NCI-H526 (cell line): ENCODE results near the gene POU6F2.
"Not testable (repeated sequence)": the region's sequence is repeated elsewhere in the genome, so short reads cannot be mapped to it uniquely, and the experiment has no call there.

Source experiments
- DNase-seq, 2 experiments: peaks; one replicate each; lab custom pipeline; 2025; lab: John Stamatoyannopoulos, UW

Gene POU6F2

GRCh38 chr7:39187130-39187529 lies 209.4 kb downstream of the POU6F2 start:
- DNase-seq: no peak

GRCh38 chr7:39192476-39192875 lies 214.8 kb downstream of the POU6F2 start:
- no peak for DNase-seq

GRCh38 chr7:39194388-39194787 lies 216.7 kb downstream of the POU6F2 start:
- DNase-seq: not testable (repeated sequence)

- no peak for DNase-seq
These were observed 218.3 kb downstream of the POU6F2 start for GRCh38 chr7:39195967-39196366.

DNA sequence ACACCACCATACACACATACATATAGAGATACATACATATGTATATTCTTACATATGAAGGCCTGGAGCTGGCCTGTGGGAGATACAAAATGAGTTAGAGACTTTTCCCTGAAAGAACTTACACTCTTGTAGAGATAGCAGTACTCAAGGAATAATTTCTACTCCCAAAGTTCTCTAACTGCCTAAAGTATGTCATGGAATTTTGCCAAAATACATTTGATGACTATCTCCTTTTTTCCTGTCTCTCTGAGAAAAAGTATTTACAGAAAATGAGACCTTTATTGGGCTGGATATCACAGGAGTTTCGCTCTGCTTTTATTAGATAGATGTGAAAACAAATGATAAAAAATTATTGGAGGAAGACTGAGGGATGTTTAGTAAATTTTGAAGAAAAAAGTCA lies 220.1 kb downstream of the POU6F2 start:
- no peak for DNase-seq

- no peak for DNase-seq
These were observed 220.8 kb downstream of the POU6F2 start for GRCh38 chr7:39198556-39198955.

- no peak for DNase-seq
These were observed 221.3 kb downstream of the POU6F2 start for GRCh38 chr7:39199006-39199405.

DNA sequence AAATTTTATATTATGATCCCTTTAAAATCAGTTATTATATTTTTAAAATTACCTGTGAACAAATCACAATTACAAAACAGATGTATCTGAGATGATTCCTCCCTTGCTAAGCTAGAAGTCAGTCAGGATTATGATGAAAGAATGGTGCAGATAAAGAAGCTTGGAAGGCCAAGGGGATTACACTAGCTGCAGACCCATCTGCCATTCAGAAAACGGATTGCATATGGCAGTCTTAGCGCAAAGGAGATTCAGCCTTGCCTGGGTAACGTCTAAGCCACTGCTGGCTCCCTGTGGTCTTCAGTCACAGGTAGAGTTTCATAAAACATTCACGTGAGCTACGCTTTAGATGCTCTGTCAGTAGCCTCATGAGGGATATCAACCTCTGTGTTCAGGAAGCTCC lies 222.2 kb downstream of the POU6F2 start:
- no peak for DNase-seq

- DNase-seq: no peak
These were observed 224.3 kb downstream of the POU6F2 start for GRCh38 chr7:39202041-39202440.

DNA sequence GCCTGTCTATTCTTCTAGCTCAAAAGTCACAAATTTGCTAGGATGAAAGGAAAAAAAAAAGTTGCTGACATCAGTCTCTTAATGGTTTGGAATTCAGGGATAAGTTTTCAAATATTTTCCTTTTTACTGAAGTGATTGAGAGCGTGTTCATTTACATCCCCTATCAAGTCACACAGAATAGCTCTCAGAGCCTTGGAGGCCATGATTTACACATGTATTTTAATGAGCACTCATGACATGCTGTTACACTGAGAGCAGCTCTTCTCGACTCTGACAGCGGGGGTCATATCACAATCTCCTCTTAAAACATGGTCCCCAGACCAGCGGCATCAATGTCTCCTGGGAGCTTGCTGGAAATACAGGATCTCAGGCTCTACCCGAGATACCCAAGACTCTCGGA lies 232.7 kb downstream of the POU6F2 start:
- DNase-seq: no peak

- no peak for DNase-seq
These were observed 233.9 kb downstream of the POU6F2 start for GRCh38 chr7:39211581-39211980.

DNA sequence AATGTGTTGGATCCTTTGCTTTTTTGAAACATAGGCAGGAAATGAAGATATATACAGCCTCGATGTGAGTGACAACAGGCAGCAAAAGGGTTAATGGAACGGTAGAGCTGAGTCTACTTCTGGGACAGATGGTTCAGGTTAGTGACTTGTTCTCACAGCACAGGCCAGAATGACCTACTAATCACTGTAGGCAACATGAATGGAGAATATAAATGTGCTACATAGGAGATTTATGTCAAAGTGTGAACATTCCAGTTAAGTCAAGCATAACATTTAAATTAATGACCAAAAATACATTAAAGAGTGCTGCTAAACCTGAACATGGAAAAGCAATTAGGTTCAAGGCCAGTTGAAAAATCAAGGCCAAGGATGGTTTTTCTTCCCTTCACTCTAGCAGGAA lies 235.2 kb downstream of the POU6F2 start:
- no peak for DNase-seq

DNA sequence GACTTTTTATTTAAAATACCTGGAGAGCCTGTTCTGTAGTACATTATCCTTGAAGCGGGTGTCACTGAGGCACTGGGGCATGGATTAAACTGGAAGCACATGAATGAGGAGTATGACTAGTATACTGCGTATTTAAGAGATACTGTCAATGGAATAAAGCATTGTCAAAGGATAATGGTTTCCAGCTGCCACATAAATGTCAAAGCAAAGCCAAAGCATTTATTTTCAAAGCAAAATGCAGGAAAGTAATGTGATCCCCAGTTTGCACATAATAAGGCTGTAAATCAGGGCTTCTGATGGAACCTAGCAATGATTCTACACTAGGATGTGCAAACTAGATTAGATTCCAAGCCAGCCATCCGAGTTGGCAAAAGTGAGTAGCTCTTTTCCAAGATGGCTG lies 240.1 kb downstream of the POU6F2 start:
- DNase-seq: no peak

DNA sequence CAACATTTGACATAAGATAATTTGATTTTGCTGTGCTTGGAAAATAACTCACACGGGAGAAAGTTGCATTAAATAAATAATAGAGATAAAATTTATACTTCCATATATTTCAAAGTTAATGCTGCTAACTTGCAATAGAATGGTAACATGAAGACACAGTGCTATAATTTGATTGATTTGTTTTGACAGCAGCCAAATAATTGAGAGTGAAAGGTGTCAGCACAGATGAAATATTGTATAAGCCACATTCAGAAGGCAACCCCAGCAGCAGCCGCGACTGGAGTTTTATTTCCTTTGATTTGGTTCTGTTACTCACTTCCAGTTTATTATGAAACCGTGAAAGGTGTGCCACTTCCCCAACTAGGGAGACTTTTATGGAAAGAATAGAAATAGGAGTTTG lies 242.2 kb downstream of the POU6F2 start:
- no peak for DNase-seq

- DNase-seq: no peak
These were observed 244.2 kb downstream of the POU6F2 start for GRCh38 chr7:39221901-39222300.

DNA sequence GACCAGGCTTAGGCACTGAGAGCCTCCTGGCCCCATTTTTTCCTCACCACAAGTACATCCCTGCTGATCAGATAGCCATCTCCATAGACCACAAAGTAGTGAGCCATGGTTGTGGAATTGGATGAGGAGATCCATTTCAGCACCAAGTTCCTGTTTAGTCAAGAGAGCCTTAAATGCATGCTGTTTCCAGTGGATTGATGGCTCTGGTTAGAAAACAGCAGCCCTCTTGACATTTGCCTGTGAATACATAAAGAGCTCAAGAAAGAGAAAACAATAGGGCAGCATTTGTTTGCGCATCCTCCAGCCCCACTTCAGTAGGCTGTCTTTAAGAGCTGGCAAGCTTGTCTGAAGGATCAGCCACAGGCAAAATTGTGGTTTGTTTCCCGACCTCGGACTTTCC lies 251.2 kb downstream of the POU6F2 start:
- no peak for DNase-seq

DNA sequence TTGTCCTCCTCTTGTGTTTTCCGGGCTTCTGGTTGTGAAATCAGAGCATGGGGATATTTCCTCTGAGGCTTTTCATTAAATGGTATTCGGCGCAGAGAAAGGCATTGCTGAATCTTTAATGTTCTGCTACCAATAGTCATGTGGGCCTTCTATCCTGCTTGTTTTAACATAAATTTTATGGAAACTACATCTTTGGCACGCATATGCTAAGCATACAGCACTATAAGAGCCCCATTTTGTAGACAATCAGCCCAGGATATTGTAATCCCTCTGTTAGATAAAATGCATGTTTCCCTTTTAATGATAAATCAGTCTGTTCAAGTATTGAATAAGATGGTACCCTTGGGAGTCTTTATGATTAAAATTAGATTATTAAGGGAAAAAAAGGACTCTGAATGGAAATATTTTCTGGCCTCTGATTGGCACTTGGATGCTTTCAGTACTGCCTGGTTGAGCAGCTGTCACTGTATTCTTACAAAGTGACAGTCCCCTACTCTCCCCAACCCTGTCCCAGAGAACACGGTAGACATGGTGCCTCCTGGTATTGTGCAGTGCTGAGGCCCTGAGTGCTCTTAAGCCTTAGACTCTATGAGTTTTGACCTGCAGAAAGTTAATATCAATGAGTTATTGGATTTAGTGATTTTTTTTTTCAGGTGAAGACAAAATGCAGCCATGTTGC lies 256.3 kb downstream of the POU6F2 start:
- DNase-seq: no peak

DNA sequence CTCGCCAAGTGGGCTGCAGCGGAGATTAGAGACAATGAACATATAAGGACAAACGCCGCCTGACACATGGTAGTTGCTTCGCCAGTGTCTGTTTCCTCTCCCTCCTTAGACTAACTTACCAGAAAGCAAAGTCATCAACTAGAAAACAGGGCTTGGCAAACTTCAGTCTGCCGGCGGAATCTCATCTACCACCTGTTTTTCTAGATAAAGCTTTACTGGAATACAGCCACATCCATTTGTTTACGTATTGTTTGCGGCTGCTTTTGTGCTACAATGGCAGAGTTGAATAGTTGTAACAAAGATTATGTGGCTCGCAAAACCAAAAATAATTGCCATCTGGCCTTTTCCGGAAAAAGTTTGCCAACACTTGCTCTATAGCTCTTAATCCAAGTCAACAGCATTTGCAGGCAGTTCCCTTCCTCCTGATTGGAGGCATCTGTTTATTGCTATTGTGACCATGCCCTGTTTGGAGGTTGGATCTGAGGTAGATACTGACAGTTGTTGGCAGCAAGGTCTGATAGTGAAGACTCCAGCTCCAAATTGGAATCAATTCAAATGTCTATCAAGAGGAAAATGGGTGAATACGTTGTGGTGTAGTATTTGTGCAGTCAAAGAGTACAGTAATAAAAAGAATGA lies 260.6 kb downstream of the POU6F2 start:
- DNase-seq: no peak

GRCh38 chr7:39240864-39241263 lies 263.2 kb downstream of the POU6F2 start:
- no peak for DNase-seq

DNA sequence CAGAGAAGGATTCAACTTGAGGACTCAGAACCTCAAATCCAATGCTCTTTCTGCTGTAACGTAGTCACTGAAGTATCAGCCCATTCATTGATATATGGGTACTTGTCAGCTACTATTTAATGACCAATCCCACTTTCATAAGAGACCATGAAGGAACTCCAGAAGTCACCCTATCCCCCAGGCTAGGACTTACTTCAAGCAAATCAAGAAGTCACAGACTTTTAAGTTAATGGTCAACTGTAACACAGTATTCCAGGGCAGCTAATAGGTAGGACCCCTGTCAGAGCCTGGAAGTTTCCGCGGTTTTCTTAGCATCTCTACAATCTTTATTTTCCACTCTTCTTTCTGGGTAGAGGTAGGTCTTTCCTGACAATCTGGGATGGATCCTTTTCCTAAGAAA lies 269.9 kb downstream of the POU6F2 start:
- DNase-seq: no peak

DNA sequence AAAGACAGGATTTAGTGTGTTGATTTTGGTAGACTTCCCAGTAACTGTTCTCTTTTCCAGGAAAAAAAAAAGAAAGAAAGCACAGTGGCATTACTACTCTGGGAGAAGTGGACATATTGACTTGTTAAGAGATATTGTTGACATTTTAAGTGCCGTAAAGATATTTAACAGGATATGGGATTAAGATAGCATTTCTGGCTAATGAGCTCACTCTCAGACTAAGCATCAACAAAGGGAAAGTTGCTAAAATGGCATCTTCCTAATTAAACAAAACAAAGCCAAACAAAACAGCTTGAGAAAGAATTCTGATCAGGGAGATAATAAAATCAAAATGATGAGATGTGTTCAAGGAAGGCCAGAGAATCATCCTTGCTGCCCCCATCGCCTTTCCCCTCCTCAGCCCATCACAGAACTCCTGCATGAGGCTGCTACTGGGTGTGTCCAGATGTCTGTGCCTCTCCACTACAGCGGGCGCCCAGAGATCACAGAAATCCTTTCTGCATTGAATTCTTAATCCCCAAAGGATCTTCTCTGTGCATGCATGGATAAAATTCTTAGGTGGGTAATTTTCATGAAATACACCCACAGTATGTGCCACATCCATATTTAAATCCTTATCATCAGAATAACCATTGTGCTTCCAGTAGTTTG lies 270.5 kb downstream of the POU6F2 start:
- no peak for DNase-seq

- DNase-seq: no peak
These were observed 271.0 kb downstream of the POU6F2 start for GRCh38 chr7:39248692-39249090.

DNA sequence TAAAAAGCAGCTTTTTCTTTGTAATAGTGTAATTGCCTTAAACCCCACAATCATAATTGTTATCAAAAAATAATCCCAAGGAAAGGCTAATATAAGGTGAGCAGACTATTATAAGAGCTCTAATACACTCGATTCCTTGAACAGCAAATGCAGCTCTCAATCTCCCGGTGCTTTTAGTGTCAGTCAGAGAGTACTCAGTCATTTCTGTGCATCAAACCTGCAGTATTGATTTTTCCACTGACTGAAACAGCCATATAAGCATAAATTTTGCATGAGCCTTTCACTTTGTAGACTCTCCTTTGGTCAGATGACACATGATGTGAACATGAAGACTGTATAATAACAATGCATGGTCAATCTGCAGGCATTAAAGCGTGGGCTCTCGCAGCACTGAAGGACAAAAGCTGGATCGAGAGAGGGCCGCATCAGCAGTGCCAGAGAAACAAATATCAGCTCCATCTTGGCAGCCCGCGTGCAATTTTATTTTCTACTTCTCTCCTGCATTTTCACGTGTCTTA lies 272.0 kb downstream of the POU6F2 start:
- peak; percentile 31 to 32 for DNase-seq
